Mucosa of rectum (tissue), 2 donors: ENCODE data around the gene TRIM3.

ENCODE experiments used
- H3K27ac ChIP-seq, 2 donors: one replicate each; pipeline ENCODE4 v1.7.0; 2013; ENCODE audit warnings: inconsistent platforms in 2 of 2, low read depth in 2 of 2, low read length in 2 of 2
- H3K27me3 ChIP-seq, 2 donors: one replicate each; pipeline ENCODE4 v1.7.0; 2013; ENCODE audit warnings: low read length in 2 of 2; ENCODE audit not compliant: control insufficient read depth in 2 of 2, insufficient read depth in 2 of 2
- H3K36me3 ChIP-seq, 2 donors: one replicate each; pipeline ENCODE4 v1.7.0; 2013; ENCODE audit warnings: low read length in 2 of 2; ENCODE audit not compliant: control insufficient read depth in 2 of 2, insufficient read depth in 2 of 2
- H3K4me1 ChIP-seq, 2 donors: one replicate each; pipeline ENCODE4 v1.7.0; 2013; ENCODE audit warnings: low read length in 2 of 2, mild to moderate bottlenecking in 1 of 2; ENCODE audit not compliant: control insufficient read depth in 2 of 2, insufficient read depth in 2 of 2
- H3K4me3 ChIP-seq, 2 donors: one replicate each; pipeline ENCODE4 v1.7.0; 2013; ENCODE audit warnings: low read length in 2 of 2
- H3K9ac ChIP-seq, 2 donors: one replicate each; pipeline ENCODE4 v1.7.0; 2013; ENCODE audit warnings: low read length in 2 of 2, low read depth in 1 of 2, mild to moderate bottlenecking in 1 of 2
- H3K9me3 ChIP-seq, 2 donors: one replicate each; pipeline ENCODE4 v1.7.0; 2013; ENCODE audit warnings: low read length in 2 of 2; ENCODE audit not compliant: control insufficient read depth in 2 of 2
- donor health status: healthy.
- donor health status: Normal muscosa, but diverticular disease.

Gene TRIM3

GRCh38 chr11:6404342-6405051, 69.2 kb downstream of the TRIM3 start:
- H3K27ac ChIP-seq, result no peak overlapping the region
- H3K36me3 ChIP-seq, result peaks cover 0 to 5% of the 10 kb centered on the region in 2 donors
- H3K4me1 ChIP-seq, result peaks cover 0 to 16% of the 10 kb centered on the region in 2 donors

DNA sequence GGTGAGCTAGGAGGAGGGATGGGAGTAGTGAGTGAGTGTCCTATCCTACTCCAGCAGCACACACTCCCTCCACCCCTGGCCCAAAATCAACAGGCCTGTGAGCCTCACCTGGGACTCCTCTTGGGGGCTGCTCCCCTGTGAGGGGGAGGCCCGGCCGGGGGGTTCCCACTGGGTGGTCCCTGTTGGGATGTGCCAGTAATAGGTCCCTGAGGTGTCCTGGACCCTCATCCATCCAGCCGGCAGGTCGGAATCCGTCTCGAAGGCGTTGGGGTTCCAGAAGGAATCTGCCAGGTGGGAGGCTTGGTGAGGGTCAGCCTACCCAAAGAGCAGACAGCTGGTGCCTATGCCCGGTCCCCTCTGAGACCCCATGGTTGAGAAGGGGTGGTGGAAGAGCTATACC, 70.2 kb downstream of the TRIM3 start:
- H3K27me3 ChIP-seq, result no peaks in the 10 kb centered on the region
- no peaks in the 10 kb centered on the region for H3K9me3 ChIP-seq
- no peak overlapping the region for H3K9ac ChIP-seq
- peaks cover 0 to 16% of the 10 kb centered on the region in 2 donors for H3K4me1 ChIP-seq
- H3K4me3 ChIP-seq, result no peak overlapping the region
- H3K36me3 ChIP-seq, result peaks cover 0 to 2% of the 10 kb centered on the region in 2 donors
- H3K27ac ChIP-seq, result peak overlapping the region in 1 of 2 donors; percentile 58

More at GRCh38 chr11:6404342-6405051, 69.2 kb downstream of the TRIM3 start:
- H3K27me3 ChIP-seq, result no peaks in the 10 kb centered on the region
- H3K4me3 ChIP-seq, result no peak overlapping the region
- H3K9me3 ChIP-seq, result no peaks in the 10 kb centered on the region
- H3K9ac ChIP-seq, result no peak overlapping the region

GRCh38 chr11:6402561-6402981, 71.2 kb downstream of the TRIM3 start:
- H3K9ac ChIP-seq, result no peak overlapping the region
- peaks cover 0 to 16% of the 10 kb centered on the region in 2 donors for H3K4me1 ChIP-seq
- peaks cover 0 to 4% of the 10 kb centered on the region in 2 donors for H3K36me3 ChIP-seq
- H3K4me3 ChIP-seq, result no peak overlapping the region
- no peaks in the 10 kb centered on the region for H3K27me3 ChIP-seq
- H3K9me3 ChIP-seq, result no peaks in the 10 kb centered on the region
- H3K27ac ChIP-seq, result peak overlapping the region in 1 of 2 donors; percentile 58

DNA sequence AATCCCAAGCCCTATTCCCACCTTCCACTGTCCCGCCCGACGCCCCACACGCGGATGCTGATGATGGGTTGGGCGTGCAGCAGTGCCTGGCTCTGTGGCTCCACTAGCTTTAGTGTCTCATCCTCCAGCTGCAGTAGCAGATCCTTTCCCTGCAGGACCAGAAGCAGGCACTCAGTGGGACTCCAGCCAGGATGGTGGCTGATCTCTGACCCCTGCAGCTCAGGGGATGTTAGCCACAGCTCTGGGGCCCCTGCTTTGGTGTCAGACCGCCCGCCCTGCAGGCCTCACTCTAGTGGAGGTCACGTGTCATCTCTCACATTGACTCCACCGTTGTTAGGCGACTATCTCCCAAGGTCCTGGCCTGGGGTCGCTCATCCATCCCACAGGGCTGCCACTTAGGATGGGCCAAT, 71.7 kb downstream of the TRIM3 start:
- Histone ChIP-seq H3K4me3 (no peak overlapping the region), H3K9me3 (no peaks in the 10 kb centered on the region), H3K27ac (peak overlapping the region in 1 of 2 donors; percentile 58), H3K27me3 (no peaks in the 10 kb centered on the region), H3K36me3 (peaks cover 0 to 4% of the 10 kb centered on the region in 2 donors), H3K9ac (no peak overlapping the region), H3K4me1 (peaks cover 0 to 16% of the 10 kb centered on the region in 2 donors)

DNA sequence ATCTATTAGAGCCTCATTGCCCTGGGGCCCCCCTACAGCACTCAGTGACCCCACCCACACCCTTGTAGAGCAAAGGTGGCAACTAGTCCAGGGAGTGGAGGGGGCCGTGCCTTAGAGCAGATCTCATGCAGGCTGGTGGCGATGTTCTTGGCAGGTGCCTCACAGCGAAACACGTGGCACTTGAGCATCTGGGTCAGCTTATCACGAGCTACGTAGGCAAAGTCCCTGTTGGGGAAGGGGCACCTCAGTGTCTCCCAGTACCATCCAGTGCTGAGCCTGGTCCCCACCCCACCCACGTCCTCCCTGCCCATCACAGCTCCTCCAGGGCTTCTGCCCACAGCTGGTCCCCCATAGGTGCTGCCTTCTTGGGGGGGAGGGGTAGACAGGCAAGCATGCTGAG, 72.3 kb downstream of the TRIM3 start:
- peaks cover 0 to 14% of the 10 kb centered on the region in 2 donors for H3K4me1 ChIP-seq
- no peaks in the 10 kb centered on the region for H3K9me3 ChIP-seq
- no peak overlapping the region for H3K4me3 ChIP-seq
- peak overlapping the region in 1 of 2 donors; percentile 32 for H3K27ac ChIP-seq
- no peak overlapping the region for H3K9ac ChIP-seq
- no peaks in the 10 kb centered on the region for H3K27me3 ChIP-seq
- peaks cover 0 to 4% of the 10 kb centered on the region in 2 donors for H3K36me3 ChIP-seq

GRCh38 chr11:6400431-6401345, 73.1 kb downstream of the TRIM3 start:
- H3K27ac ChIP-seq, result no peak overlapping the region
- H3K36me3 ChIP-seq, result peaks cover 0 to 4% of the 10 kb centered on the region in 2 donors
- no peaks in the 10 kb centered on the region for H3K27me3 ChIP-seq
- H3K4me3 ChIP-seq, result no peak overlapping the region
- peaks cover 0 to 13% of the 10 kb centered on the region in 2 donors for H3K4me1 ChIP-seq
- H3K9me3 ChIP-seq, result no peaks in the 10 kb centered on the region
- H3K9ac ChIP-seq, result no peak overlapping the region
